ENCODE measurements around the gene CPO.
"Not testable (repeated sequence)": the region's sequence is repeated elsewhere in the genome, so short reads cannot be mapped to it uniquely, and the experiment has no call there.

Gene CPO, protein sequence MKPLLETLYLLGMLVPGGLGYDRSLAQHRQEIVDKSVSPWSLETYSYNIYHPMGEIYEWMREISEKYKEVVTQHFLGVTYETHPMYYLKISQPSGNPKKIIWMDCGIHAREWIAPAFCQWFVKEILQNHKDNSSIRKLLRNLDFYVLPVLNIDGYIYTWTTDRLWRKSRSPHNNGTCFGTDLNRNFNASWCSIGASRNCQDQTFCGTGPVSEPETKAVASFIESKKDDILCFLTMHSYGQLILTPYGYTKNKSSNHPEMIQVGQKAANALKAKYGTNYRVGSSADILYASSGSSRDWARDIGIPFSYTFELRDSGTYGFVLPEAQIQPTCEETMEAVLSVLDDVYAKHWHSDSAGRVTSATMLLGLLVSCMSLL

DNA sequence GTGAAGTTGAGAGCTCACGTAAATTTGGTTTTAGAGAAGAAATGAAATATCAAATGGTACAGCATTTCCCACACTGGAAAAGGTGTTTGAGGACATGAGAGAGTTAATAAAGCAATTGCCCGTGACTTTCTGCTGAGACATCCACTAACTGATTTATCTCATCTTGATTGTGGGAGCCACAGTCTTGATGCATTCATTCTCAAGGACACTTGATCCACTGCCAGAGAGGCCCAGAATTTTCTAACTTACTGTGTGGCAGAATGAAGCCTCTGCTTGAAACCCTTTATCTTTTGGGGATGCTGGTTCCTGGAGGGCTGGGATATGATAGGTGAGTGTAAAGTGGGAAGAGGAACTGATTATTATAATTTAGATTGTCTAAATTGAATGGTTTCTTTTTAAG, at the start of gene CPO:
Gene CPO, plus strand, starts transcription at position 179 of the 400 bp plus-strand sequence. Its CDS starts 82 bp downstream, at position 261.
- no peak for DNase-seq

GRCh38 chr2:206890179-206890578, 49.1 kb upstream of the CPO start:
- DNase-seq: no peak

GRCh38 chr2:206890926-206891325, 48.4 kb upstream of the CPO start:
- no peak for DNase-seq

GRCh38 chr2:206915121-206915520, 24.2 kb upstream of the CPO start:
- no peak for DNase-seq

- DNase-seq: no peak
Observed at GRCh38 chr2:206918263-206918662, 21.1 kb upstream of the CPO start.

DNA sequence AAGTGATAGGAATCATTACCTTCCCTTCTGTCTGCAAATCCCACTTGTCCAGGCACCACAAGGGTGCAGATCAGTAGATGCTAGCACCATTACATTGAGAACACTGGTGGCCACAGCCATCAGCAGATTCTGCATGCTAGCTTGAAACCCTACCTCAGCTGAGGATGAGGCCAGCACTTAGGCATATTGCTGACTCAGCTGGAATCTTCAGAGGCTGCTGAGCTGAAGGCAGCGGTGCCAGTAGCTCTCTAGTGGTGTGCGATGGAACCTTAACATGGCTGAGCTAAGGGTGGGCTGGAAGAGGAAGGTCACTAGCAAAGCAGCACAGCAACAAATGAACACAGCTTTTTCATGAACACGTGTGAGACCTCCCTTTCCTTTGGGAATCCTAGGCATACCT, 19.0 kb upstream of the CPO start:
- no peak for DNase-seq

GRCh38 chr2:206920951-206921350, 18.4 kb upstream of the CPO start:
- DNase-seq: no peak

- no peak for DNase-seq
Observed at GRCh38 chr2:206921529-206921928, 17.8 kb upstream of the CPO start.

DNA sequence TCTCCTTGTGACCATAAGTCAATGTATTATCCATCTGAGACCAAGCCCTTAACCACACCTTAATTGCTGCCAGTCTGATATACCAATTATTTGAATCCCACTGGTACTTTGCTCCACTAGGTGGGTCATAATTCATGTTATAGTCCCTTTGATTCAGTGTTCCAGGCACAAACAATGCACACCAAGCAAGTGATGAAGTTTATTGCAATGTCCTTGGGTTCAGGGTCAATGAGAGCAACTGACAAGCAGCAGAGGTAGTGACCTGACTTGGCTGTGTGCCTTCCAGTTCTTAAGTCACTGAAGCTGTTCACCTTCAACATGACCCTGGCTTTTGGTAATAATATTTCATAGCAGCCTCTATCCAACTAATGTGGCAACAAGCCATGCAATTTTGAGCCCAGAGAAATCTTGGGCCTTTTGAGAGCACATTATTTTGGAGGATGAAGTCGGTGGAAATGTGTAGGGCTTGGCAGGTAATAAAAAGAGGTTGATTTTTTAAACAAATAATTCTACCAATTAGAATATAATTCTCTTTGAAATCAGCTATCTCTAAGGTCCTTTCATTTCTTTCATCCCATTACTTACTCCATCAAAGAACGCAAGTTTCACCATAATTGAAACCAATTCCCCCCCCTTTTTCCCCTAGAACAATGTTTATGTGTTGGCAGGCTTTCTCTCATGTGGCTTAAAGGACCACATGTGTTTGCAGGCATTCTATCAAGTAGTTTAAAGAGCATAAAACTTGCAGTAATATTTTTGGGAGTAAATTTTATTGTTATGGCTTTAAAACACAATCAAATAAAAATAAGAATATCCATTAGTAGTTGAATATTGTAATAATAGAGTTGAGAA, 3.1 kb upstream of the CPO start:
- no peak for DNase-seq

GRCh38 chr2:206936843-206937230, 2.5 kb upstream of the CPO start:
- no peak for DNase-seq

DNA sequence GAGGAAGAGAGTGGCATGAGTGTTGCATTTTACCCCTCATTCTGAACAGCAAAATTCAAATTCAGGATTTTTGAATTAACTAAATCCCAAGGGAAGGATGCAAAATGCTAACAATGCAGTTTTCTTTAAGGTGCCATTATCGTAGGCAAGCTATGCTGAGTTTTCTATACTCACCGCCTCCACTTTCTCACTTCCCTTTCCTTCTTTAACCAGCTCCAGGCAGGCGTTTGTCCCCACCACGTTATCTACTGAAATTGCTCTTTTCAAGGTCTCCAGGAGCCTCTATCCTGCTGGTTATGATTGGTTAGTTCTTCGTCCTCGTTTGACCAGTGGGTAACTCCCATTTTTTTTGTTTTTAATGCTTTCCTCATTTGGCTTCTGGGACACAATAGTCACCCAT, 1.8 kb upstream of the CPO start:
- DNase-seq: no peak

GRCh38 chr2:206940546-206940945, 1.2 kb downstream of the CPO start:
- no peak for DNase-seq

- DNase-seq: no peak
Observed at GRCh38 chr2:206942592-206943478, 3.5 kb downstream of the CPO start.

DNA sequence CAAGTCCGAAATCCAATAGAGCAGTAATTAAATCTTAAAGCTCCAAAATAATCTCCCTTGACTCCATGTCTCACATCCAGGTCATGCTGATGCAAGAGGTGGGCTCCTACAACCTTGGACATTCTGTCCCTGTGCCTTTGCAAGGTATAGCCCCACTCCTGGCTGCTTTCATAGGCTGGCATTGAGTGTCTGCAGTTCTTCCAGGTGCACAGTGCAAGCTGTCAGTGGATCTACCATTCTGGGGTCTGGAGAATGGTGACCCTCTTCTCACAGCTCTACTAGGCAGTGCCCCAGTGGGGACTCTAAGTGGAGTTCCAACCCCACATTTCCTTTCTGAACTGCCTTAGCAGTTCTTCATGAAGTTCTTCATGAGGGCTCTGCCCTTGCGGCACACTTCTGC, 14.1 kb downstream of the CPO start:
- DNase-seq: not testable (repeated sequence)

- no peak for DNase-seq
Observed at GRCh38 chr2:206955253-206955652, 15.9 kb downstream of the CPO start.

DNA sequence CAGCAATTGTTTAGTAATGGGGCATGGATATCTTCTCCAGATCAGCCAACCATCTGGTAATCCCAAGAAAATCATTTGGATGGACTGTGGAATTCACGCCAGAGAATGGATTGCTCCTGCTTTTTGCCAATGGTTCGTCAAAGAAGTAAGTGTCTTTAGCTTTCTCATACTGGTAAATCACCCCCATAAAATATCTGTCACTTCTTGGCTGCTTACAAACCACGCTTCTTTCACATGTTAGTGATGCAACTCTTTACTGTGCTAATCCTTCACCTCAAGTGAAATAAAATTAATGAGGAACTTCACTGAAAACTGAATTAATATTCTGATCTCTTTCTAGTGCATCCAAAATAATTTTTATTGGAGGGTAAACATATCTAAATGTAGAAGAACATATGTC, 18.9 kb downstream of the CPO start:
- DNase-seq: no peak

- DNase-seq: no peak
Observed at GRCh38 chr2:206962966-206963365, 23.6 kb downstream of the CPO start.

- DNase-seq: no peak
Observed at GRCh38 chr2:206968134-206969086, 29.1 kb downstream of the CPO start.

- no peak for DNase-seq
Observed at GRCh38 chr2:206969192-206969591, 29.9 kb downstream of the CPO start.

- DNase-seq: no peak
Observed at GRCh38 chr2:206970589-206971360, 31.5 kb downstream of the CPO start.

DNA sequence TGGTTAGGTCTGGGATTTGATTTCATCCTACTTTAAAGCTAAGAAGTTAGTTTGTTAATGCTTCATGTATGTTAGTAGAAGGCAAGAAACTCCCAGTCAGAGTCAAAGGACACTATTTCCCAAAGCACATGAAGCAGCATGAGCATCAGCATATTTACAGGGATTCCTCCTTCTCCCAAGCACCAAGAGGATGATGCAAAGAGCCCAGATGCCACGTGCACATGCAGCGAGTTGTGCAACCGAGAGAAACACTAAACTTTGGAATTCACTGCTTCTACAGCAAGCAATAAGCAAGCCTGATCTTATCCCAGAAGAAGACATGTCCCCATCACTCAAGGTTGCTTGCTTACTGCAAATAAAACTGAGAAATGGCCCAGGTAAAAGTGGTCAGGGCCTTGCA, 32.5 kb downstream of the CPO start:
- DNase-seq: no peak
